OCI-LY1 (cell line): ENCODE data around the gene CHIT1.
"Not testable (repeated sequence)": the region's sequence is repeated elsewhere in the genome, so short reads cannot be mapped to it uniquely, and the experiment has no call there.

Source experiments
- H2AFZ ChIP-seq: fragments of 200-600 bp; sonication (generic), shearing (Covaris generic); 2 replicates; pipeline ENCODE4 v1.6.0; 2014; ENCODE audit warnings: antibody characterized with exemption, mild to moderate bottlenecking, low read length
- H3F3A ChIP-seq: fragments of 200-600 bp; sonication (generic), shearing (Covaris generic); 2 replicates; pipeline ENCODE4 v1.6.0; 2014; ENCODE audit warnings: mild to moderate bottlenecking, antibody characterized with exemption, low read length, moderate library complexity; ENCODE audit not compliant: insufficient read depth
- H3K27ac ChIP-seq: fragments of 200-600 bp; sonication (generic); 2 replicates; pipeline ENCODE4 v1.5.1; 2014; ENCODE audit warnings: low read length, mixed run types, mild to moderate bottlenecking, low read depth; ENCODE audit not compliant: poor library complexity, severe bottlenecking
- H3K27me3 ChIP-seq: fragments of 200-600 bp; sonication (generic); 2 replicates; pipeline ENCODE4 v1.6.0; 2014; ENCODE audit warnings: antibody characterized with exemption, mild to moderate bottlenecking, low read length, moderate library complexity; ENCODE audit not compliant: insufficient read depth
- H3K36me3 ChIP-seq: fragments of 200-600 bp; sonication (generic); 2 replicates; pipeline ENCODE4 v1.6.1; 2014; ENCODE audit warnings: mild to moderate bottlenecking, antibody characterized with exemption, low read length, moderate library complexity, mixed read lengths; ENCODE audit not compliant: insufficient read depth
- H3K4me1 ChIP-seq: fragments of 200-600 bp; sonication (generic); 2 replicates; pipeline ENCODE4 v1.5.1; 2014; ENCODE audit warnings: mild to moderate bottlenecking, low read length, moderate library complexity; ENCODE audit not compliant: insufficient read depth, severe bottlenecking
- H3K4me2 ChIP-seq: fragments of 200-600 bp; sonication (generic), shearing (Covaris generic); 2 replicates; pipeline ENCODE4 v1.6.1; 2014; ENCODE audit warnings: low read length
- H3K4me3 ChIP-seq: fragments of 200-600 bp; sonication (generic); 2 replicates; pipeline ENCODE4 v1.5.1; 2014; ENCODE audit warnings: low read length, low read depth, mild to moderate bottlenecking, mixed read lengths; ENCODE audit not compliant: poor library complexity, severe bottlenecking
- H3K79me2 ChIP-seq: fragments of 200-600 bp; shearing (Covaris generic); 2 replicates; pipeline ENCODE4 v1.6.1; 2016; ENCODE audit warnings: mixed run types, low read length, mixed read lengths; ENCODE audit not compliant: insufficient read depth
- H3K9ac ChIP-seq: fragments of 200-600 bp; sonication (generic), shearing (Covaris generic); 2 replicates; pipeline ENCODE4 v1.6.1; 2014; ENCODE audit warnings: mild to moderate bottlenecking, low read length, mixed read lengths
- H3K9me2 ChIP-seq: fragments of 200-600 bp; sonication (generic), shearing (Covaris generic); 2 replicates; pipeline ENCODE4 v1.6.1; 2014; ENCODE audit warnings: low read depth, mild to moderate bottlenecking, low read length, mixed read lengths
- H3K9me3 ChIP-seq: fragments of 200-600 bp; shearing (Covaris generic); 2 replicates; pipeline ENCODE4 v1.6.1; 2014; ENCODE audit warnings: low read length, mixed read lengths
- H4K20me1 ChIP-seq: fragments of 200-600 bp; sonication (generic), shearing (Covaris generic); 2 replicates; pipeline ENCODE4 v1.6.0; 2016; ENCODE audit warnings: mild to moderate bottlenecking, low read length; ENCODE audit not compliant: insufficient read depth
- CTCF ChIP-seq: fragments of 200-600 bp; sonication (generic), shearing (Covaris generic); IDR thresholded peaks from 2 replicates; pipeline ENCODE4 v1.5.1; 2017; ENCODE audit warnings: mild to moderate bottlenecking, antibody characterized with exemption, low read length, moderate library complexity, mixed read lengths
- EZH2 ChIP-seq: fragments of 200-600 bp; sonication (generic), shearing (Covaris generic); IDR thresholded peaks from 2 replicates; pipeline ENCODE4 v1.8.0; 2017; ENCODE audit warnings: borderline replicate concordance, mixed run types, mild to moderate bottlenecking, antibody characterized with exemption, low read length, moderate library complexity, mixed read lengths

Gene CHIT1

GRCh38 chr1:203264052-203264501, 34.6 kb upstream of the CHIT1 start:
- Histone ChIP-seq H3K4me3 (no peak overlapping the region), H4K20me1 (no peaks in the 10 kb centered on the region), H3K27ac (no peak overlapping the region), H3K4me1 (peaks cover 29% of the 10 kb centered on the region), H3K79me2 (no peaks in the 10 kb centered on the region), H3K9me3 (no peaks in the 10 kb centered on the region), H3F3A (no peaks in the 10 kb centered on the region), H3K27me3 (no peaks in the 10 kb centered on the region), H2AFZ (no peak overlapping the region), H3K4me2 (no peak overlapping the region), H3K9me2 (no peaks in the 10 kb centered on the region), H3K36me3 (no peaks in the 10 kb centered on the region), H3K9ac (no peak overlapping the region)
- TF ChIP-seq CTCF (no peak), EZH2 (no peak)

- Histone ChIP-seq H3K4me1 (peaks cover 24% of the 10 kb centered on the region), H3K9ac (no peak overlapping the region), H3K9me2 (no peaks in the 10 kb centered on the region), H4K20me1 (no peaks in the 10 kb centered on the region), H3K4me3 (no peak overlapping the region), H3K79me2 (no peaks in the 10 kb centered on the region), H3K27me3 (no peaks in the 10 kb centered on the region), H3F3A (no peaks in the 10 kb centered on the region), H2AFZ (no peak overlapping the region), H3K36me3 (no peaks in the 10 kb centered on the region), H3K27ac (no peak overlapping the region), H3K9me3 (no peaks in the 10 kb centered on the region), H3K4me2 (no peak overlapping the region)
- no peak for TF ChIP-seq CTCF
- TF ChIP-seq EZH2: no peak
These were observed 34.0 kb upstream of the CHIT1 start for GRCh38 chr1:203263496-203263895.

- not testable (repeated sequence) for H2AFZ ChIP-seq, H3K4me2 ChIP-seq
These were observed 27.2 kb upstream of the CHIT1 start for GRCh38 chr1:203256636-203257035.

DNA sequence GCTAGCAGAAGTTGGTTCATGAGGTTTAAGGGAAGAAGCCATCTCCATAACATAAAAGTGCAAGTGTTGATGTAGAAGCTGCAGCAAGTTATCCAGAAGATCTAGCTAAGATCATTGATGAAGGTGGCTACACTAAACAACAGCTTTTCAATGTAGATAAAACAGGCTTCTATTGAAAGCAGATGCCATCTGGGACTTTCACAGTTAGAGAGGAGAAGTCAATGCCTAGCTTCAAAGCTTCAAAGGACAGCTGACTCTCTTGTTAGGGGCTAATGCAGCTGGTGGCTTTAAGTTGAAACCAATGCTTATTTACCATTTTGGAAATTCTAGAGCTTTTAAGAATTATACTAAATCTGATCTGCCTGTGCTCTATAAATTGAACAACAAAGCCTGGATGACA, 25.3 kb upstream of the CHIT1 start:
- H3K27me3 ChIP-seq, H2AFZ ChIP-seq, H3K79me2 ChIP-seq, H3K9me3 ChIP-seq, H3K36me3 ChIP-seq, H4K20me1 ChIP-seq, H3F3A ChIP-seq, H3K9me2 ChIP-seq, H3K4me2 ChIP-seq, H3K9ac ChIP-seq, H3K4me1 ChIP-seq, H3K4me3 ChIP-seq, H3K27ac ChIP-seq: not testable (repeated sequence)

More at GRCh38 chr1:203256636-203257035, 27.2 kb upstream of the CHIT1 start:
- H4K20me1 ChIP-seq, H3K36me3 ChIP-seq, H3K9me3 ChIP-seq, H3K9me2 ChIP-seq, H3K9ac ChIP-seq, H3K79me2 ChIP-seq, H3K4me1 ChIP-seq, H3K27ac ChIP-seq, H3K4me3 ChIP-seq, H3K27me3 ChIP-seq, H3F3A ChIP-seq: not testable (repeated sequence)
